Daoy (cell line): Measurements from ENCODE around the gene PROM1. TPM values are rescaled to one million over a fixed set of nuclear protein-coding genes. Genes with fewer than 3 reads are reported as not detected.

Experiments
- DNase-seq: peaks from one replicate; pipeline ENCODE4 v3.0.0-alpha.2; 2015; ENCODE audit warnings: low read depth
- total RNA-seq: library from RNA; depleted of rRNA; stranded (reverse); fragments of >200 nt; shearing (Covaris generic); gene quantifications from 2 replicates; pipeline ENCODE4 v1.2.3, GENCODE V29; 2014

PROM1 gene
- total RNA-seq, 1 experiment from 2014 or later, result 0.57 TPM

DNA sequence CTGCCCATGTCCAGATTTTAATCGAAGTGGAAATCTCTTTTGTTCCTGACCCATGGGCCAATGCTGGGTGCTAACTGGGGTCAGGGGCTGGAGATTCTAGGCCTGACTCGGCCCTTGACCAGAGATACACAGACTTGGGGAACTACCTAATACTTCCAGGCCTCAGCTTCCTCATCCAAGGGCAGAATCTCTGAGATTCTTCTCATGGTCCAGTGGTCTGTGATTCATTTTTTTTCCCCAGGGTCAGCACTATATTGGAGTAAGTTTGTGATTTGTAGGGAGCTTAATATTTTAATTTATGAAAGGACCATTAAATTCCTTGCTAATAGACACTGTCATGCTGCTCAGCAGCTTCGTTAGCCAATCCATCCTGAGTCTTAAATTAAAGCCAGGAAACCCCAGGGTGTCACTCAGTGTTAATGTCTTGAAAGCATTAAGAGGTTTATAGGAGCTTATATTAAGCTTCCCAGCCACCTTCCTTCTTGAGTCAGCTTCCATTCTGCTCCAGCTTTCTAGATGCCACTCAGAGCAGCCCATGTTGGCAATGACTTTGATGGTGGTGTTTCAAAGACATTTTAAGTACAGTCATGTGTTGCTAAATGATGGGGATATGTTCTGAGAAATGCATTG lies 27.0 kb upstream of the PROM1 start:
- DNase-seq, result no peak

DNA sequence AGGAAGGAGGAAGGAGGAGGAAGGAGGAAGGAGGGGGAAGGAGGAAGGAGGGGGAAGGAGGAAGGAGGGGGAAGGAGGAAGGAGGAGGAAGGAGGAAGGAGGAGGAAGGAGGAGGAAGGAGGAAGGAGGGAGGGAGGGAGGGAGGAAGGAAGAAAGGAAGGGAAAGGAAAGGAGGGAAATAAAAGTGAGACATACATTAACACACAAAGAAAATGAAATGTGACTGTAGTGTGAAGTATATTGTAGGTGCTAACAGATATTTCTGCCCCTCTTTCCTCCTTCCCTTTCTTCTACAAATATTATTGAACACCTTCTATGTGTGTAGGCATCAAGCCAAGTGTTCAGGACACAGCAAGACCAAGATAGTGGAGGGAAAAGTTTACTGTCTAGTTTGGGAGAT lies 26.4 kb upstream of the PROM1 start:
- no peak for DNase-seq

DNA sequence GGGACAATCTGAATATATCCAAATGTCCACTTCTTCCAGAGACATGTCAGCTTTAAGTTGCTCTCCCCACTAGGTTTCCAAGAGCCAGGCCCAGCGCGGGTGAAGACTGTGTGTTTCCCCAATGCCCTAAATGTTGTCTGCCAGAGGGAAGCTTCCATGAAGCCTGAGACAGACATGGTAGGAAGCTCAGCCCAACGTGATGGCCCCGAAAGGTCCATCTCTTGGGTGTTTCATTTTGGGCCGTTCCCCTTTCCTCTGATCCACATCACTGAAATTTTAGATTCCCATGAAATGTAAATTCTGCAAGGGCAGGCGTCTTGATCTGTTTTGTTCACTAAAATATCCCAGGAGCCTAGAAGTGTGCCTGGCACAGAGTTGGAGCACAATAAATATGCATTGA lies 25.4 kb upstream of the PROM1 start:
- DNase-seq, result no peak

DNA sequence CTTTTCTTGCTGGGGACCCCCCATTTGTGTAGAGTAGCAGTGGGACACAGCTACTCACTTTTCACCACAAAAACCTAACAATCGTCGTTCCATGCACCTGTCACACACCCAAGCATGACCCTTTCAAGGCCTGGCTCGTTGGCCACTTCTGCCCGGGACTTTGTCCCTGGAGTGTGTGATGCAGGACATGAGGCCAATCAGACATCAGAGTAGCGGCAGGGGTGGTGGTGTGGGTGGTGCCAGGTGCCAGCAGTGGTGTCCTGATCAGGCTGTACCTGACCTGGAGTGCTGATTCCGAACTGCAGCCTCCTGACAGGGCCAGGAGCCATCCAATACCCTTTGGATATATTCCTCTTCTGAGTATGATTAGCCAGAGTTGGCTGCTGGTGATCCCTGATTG lies 23.1 kb upstream of the PROM1 start:
- DNase-seq, result no peak

DNA sequence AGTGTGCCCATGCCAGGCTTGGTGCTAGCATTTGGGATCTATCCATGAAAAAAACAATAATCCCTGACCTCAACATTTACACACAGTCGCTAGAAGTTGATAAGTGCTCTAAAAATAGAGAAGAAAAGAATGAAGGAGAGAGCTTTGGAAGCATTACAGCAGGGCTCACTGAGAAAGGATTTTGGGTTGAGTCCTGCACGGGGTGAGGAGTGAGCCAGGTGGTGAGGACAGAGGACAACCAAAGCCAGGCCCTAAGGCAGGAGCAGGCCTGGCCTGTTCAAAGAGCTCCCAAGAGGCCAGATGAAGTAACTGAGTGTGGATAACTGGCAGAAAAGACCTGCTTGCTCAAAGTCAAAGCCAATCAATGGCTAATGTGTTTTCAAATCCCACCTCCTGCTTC lies 20.7 kb upstream of the PROM1 start:
- DNase-seq, result no peak

DNA sequence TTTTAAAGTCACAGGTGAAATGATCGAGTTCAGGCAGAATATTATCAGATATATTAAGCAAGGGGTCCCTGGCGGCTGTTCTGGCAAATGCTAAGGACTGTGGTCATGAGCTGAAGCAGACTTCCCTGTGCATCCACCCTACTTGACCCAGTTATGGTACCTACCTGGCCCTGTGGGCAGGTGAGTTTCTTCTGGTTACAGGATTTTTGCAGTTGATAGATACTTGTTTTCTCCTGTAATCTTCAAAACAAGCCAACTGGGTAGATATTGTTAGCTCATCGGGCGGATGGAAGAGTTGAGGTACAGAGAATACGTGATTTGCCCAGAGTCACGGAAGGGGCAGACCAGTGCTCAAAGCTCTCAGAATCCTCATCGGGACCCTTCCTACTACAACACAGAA lies 18.5 kb upstream of the PROM1 start:
- DNase-seq, result no peak

DNA sequence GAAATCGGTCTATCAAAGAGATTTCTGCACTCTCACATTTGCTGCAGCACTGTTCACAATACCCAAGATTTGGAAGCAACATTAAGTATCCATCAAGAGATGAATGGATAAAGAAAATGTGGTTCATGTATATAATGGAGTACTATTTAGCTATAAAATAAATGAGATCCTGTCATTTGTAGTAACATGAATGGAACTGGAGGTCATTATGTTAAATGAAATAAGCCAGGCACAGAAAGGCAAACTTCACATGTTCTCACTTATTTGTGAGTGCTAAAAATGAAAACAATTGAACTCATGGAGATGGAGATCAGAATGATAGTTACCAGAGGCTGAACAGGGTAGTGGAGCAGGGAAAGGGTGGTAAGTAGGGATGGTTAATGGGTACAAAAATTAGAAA lies 17.0 kb upstream of the PROM1 start:
- DNase-seq, result no peak

DNA sequence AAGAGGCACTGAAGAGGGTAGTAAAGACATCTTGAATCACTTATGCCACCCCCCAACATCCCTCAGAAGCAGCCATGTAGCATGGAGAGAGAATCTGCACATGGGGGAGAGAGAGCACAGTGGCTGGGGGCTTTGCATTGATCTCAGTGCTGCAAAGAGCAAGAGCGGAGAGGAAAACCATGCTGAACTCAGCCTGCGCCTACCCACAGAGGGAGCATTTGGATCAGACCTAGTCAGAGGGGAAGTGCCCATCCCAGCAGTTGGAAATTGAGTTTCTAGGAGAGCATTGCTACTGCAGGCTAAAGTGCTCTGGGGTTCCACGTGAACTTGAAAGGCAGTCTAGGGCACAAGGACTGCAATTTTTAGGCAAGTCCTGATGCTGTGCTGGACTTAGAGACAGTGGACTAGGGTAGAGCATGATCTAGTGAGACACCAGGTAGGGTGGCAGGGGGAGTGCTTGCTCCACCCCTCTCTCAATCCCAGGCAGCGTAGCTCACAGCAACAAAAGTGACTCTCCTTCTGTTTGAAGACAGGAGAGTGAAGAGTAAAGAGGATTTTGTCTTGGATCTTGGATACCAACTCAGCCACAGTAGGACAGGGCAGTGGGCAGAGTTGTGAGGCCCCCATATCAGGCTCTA lies 9.0 kb upstream of the PROM1 start:
- DNase-seq, result no peak

DNA sequence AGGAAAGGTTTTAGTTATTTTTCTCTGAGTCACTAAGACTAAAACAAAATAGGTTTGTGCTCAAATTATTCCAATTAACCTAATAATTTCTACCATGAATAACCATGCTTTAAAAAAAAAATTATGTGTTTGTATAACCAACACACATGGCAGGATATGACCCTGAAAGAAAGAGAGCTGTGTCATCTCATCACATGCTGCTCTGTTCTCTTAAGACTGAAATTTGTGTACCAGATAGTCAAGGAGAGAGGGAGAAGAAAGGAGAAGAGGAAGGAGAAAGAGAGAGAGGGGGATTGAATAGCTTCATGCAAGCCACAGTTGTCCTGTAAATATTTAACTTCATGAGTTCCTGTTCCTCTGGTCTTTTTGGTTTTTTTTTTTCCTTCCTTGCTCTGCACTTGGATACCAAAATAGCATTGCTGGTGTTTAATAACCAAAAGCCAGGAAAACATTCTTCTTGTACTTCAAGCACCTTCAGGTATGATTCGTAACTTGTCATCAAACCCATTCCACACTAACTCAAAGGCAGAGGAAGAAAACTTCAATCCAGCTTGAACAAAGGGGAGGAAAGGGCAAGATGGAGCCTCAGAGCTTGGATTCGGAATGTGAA lies 6.4 kb upstream of the PROM1 start:
- no peak for DNase-seq

DNA sequence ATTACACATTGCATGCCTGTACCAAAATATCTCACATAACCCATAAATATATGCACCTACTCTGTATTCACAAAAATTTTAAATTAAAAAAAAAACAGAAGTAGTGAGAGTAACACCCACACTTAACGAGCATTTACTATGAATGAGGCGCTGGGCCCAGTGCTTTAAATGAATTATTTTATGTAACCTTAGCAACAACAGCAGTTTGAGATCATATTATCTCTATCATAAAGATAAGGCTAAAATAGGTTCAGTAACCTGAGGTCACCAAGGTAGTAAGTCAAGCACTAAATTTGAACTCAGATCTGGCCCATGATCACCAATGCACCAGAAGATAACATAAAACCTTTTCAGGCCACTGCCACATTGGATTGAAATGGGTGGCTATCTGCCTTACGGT lies 5.3 kb upstream of the PROM1 start:
- no peak for DNase-seq

DNA sequence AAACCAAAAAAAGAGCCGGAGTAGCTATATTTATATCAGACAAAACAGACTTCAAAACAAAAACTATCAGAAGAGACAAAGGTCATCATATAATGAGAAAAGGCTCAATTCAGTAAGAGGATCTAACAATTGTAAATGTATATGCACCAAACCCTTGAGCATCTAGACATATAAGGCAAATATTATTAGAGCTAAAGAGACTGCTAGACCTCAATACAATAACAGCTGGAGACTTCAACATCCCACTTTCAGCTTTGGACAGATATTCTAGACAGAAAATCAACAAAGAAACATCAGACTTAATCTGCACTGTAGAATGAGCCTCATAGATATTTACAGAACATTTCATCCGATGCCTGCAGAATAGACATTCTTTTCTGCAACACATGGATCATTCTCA lies 4.8 kb upstream of the PROM1 start:
- no peak for DNase-seq

DNA sequence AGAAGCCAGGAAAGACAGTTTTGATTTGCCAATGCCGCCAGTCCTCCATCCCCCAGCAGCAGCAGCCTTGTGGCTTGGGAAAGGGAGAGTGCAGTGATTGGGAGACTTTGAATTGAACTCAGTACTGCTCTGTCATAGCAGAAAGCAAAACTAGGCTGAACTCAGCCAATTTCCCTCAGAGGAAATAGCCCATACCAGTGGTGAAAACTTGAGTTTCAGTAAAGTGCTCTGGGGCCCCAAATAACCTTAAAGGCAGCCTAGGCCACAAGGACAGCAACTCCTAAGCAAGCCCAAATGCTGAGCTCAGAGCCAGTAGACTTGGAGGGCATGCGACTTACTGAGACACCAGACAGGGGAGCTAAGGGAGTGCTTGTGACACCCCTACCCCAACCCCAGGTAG lies 2.0 kb upstream of the PROM1 start:
- DNase-seq, result no peak

DNA sequence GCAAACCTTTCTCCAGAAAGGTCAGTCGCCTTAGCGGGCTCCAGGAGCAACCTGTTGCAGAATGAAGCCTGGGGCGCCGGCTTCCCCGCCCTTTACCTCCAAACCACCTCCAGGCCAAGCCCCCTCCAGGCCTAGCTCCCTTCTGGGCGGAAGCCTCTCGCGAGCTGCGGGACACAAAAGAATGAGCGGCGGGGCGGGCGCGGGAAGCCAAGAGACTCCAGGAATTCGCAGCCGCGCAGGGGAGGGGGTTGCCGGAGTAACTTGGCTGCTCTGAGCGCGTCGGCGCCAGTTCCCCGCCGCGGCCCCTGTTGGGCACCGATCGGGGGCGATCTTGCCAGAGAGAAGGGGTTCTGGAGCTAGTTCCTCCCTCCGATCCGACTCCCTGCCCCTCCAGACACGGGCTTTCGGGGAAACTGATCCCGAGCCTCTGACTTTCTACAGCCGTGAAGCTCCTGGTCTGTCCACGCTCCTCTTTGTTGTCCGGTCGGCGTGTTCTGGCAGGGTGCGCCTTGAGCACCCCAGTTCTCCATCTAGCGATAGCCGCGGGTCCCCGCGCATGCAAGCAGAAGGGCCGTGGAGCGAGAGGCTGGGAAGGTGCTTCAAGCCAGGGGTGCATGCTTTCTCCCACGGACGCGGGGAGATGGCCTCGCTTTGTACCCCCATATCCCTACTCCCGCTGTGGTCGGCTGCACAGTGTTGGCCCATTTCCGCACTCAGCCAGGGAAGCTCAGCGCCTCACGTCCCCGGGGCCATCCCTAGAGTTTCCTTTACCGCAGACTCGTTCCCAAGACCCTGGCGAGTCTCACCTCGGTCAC lies 1.2 kb downstream of the PROM1 start:
- peak; percentile 60 for DNase-seq

DNA sequence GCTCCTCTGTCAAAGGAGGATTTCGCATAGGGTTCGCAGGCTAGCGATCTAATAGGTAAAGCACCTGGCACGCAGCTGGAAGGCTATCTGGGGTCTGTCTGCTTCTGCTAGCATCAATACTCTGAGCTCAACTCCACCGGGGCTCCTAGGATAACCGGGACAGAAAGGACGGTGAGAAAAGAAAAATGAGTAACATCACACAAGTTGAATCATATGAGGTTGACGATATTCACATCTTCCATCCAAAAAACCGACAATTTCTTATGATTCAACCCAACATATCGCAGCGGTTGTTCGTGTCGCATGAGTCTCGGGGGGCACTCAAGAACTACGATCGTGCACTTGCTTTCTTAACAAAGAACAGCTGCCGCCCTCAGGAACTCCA lies 1.8 kb downstream of the PROM1 start:
- DNase-seq, result no peak

DNA sequence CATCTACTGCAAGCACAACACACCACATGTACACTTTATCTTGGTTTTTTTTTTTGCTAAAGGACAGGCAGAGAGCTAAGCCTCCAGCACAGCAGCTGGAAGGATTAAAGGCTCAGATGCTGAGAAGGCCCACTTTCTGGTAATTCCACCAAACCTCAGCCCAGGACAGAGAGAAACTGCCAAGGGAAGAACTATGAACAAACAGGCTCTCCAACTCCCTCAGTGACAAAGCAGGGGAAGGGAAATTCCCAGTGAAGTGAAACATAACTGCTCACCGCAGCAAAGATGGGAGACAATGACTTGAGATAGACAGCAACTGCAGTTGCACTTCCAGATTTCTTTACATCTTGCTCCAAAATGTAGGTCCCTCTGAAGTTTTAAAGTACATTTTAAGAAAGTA lies 4.8 kb downstream of the PROM1 start:
- DNase-seq, result peak; percentile 66

DNA sequence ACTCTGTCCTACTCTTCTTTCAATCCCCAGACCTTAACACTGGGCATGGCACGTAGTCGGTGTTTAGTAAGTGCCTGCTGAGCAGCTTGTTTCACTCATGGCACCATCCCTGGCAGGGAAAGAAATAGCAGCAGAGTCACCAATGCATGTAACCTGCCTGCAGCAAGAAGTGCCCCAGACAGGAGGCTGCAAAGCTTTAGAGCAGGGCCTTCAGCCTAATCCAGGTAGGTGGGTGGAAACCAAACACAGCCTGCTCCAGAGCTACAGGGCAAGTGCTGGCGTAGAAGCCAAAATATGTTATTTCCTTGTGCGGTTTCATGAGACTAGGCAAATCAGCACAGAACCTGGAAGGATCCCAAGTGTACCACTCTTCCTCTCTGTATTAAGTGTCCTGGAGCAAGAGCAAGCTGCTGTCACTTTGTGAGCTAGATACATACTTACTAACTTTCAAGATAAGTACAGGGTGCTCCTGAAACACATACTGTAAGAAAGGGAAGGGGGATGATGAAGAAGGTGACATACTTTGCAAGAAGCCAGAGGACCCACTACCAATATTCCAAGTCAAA lies 5.5 kb downstream of the PROM1 start:
- DNase-seq, result no peak

DNA sequence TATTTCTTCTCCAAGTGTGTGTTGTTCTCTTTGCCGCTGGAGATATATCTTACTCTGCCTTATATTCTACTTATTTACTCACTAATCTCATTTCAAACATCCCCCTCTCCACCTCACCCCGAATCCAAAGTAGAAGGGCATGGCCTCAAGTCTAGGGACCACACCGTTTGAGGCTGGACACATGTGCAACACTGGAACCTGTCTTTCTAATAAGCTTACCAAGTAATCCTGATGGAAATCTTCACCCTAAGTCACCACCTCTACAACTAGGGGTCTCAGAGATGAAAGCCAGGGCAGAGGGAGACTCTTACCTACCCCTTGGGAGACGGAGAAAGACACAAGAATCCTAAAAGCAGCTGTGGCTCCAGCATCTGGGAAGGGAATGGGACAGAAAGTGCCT lies 6.0 kb downstream of the PROM1 start:
- no peak for DNase-seq

DNA sequence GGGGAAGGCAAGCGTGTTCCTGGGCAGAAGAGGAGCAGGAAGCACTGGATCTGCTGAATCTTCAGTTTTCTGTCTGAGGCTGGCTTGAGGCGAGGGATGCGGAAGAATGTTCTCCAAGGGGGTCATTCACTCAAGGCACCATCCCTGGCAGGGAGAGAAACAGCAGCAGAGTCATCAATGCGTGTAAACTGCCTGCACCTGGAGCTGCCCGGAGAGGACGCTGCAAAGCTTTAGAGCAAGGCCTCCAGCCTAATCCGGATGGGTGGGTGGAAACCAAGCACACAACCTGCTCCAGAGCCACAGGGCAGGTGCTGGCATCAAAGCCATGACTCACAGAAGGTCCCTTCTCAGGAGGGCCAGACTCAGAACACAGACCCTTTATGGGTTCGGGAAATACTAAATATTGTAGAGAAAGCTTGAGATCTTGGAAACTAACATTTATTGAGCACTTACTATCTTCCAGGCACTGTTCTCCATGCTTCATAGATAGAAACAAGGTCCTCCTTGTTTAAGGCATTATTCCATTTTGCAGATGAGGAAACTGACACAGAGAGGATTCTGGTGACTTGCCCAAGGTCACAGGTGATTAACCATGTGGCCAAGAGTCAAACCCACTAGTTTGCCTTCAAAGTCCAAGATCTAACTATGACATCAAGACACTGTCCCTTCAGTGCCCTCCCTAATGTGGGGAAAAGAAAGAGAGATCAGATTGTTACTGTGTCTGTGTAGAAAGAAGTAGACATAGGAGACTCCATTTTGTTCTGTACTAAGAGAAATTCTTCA lies 7.7 kb downstream of the PROM1 start:
- no peak for DNase-seq

DNA sequence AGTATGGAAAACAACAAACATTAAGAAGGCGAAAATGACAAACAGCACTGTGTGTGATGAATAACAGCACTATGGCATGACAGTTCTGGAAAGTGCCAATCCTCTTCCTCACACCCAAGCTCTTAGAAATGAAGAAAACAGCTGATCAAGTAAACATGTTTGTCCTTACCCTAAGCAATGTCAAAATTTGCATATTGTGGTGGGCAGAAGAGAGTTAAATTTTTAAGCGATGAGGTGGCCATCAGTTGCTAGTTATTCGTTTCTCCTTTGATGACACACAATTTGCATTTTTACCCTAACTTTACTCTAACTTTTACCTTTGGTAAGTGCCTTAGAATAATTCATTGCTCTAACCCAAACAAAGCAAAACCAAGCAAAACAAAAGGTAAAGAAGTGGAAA lies 8.8 kb downstream of the PROM1 start:
- no peak for DNase-seq

DNA sequence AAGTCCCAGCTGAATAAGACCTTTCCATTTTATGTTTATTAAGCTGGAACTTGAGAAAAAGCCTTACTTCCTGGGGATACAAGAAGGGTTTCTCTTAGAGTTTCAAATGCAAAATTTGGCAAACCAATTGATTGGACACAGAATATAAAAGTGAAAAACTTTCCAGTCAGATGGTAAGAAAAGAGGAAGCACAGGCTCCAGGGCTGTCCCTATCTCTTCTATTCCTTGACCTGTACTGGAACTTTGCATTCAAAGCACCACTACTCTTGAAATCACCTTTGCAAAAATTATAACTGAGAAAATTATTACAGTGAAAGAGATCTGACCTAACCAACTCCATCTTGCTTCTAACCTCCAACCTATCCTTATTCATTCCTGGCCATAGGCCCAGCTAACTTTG lies 11.7 kb downstream of the PROM1 start:
- no peak for DNase-seq

DNA sequence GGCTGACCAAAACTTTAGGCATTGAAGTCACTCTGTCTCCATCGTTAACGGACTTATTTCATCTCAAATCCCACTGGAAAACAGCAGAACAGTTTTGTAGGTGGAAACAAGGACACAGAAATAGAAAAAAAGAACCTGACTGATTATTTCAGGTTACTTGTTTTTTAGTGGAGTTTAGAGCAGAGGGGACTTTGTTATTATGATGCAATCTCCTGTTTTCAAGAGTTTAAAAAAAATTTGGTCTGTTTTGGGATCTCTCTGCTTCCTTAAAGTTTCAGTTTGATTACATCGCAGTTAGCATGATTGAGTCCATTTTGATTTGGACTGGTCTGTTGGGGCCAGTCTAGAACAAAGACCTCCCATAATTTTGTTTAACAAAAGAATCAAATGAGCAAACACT lies 13.6 kb downstream of the PROM1 start:
- no peak for DNase-seq

DNA sequence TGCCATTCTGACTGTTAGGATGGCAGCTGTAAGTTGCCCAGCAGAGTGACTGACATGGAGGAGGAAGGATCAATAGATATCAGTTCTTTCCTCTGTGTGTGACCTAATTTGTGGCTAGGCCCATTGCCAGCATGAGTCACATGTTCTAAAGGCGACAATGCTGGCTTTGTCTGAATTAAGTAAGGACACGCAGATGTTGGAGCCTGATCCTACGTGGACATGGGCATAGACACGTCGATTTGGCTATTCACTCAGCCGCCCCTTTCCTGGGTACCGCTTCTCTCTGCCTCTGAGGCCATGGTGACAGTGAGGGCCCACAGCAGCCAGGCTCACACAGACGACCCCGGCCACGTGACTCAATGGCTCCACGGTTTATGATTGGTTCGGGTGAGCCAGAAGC lies 16.3 kb downstream of the PROM1 start:
- DNase-seq, result no peak
